Measurements from ENCODE around the gene SOHLH1.

SOHLH1 gene

DNA sequence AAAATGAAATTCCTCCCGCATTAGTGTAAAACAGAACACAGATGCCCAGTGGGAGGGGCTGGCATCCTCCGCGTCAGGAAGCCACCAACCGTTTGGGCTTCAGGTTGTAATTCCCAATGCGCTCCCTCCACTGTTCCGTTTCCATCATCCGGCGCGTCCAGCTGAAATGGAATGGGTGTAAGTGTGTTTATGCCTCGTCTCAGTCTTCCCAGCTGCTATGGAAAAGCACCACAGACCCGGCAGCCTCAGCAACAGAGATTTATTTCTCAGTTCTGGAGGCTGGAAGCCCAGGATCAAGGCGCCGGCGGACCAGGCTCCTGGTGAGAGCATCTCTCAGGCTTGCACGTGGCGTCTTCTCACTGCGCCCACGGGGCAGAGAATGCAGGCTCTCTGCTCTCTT lies 23.1 kb upstream of the SOHLH1 start:
- no peak overlapping the region for H3K4me3 Mint-ChIP-seq
- DNase-seq (ENCODE audit: low spot score in 2 of 2) (no peak), ATAC-seq (replicated peaks; ENCODE audit: extremely low read depth, poor library complexity, severe bottlenecking) (no peak)
- H3K36me3 Mint-ChIP-seq (ENCODE audit: insufficient read depth), result peaks cover 1% of the 10 kb centered on the region
- no peak overlapping the region for H3K27ac Mint-ChIP-seq (ENCODE audit: low read depth)
- no peaks in the 10 kb centered on the region for H3K9me3 Mint-ChIP-seq
- H3K4me1 Mint-ChIP-seq, result no peaks in the 10 kb centered on the region
- peaks cover 12% of the 10 kb centered on the region for H3K27me3 Mint-ChIP-seq

- Mint-ChIP-seq H3K4me1 (no peaks in the 10 kb centered on the region), H3K27me3 (peaks cover 37% of the 10 kb centered on the region), H3K36me3 (ENCODE audit: insufficient read depth) (no peaks in the 10 kb centered on the region), H3K4me3 (no peak overlapping the region), H3K9me3 (no peaks in the 10 kb centered on the region), H3K27ac (ENCODE audit: low read depth) (no peak overlapping the region)
- ATAC-seq (replicated peaks; ENCODE audit: extremely low read depth, poor library complexity, severe bottlenecking), result no peak
- no peak for DNase-seq (ENCODE audit: low spot score in 2 of 2)
Measured at GRCh38 chr9:135719472-135719871, 20.2 kb upstream of the SOHLH1 start.

DNA sequence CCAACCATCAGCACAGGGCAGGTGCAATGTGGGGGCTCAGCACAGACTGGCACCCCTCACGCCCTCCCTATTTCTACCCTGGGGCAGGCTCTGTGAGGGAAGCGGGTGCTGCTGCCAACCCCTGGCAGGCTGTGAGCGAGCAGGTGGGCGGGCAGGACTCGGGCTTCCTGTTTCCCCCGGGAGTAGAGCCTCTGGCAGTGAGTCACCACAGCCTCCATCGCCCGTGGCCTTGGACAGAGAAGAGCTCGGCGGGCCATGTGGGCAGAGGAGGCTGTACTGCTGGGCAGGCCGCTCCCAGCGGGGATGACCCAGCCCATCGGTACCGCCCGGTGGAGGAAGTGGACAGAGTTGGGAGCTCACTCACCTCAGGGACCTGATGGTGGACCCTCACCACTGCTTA lies 19.3 kb upstream of the SOHLH1 start:
- ATAC-seq (replicated peaks; ENCODE audit: extremely low read depth, poor library complexity, severe bottlenecking), result no peak
- H3K27me3 Mint-ChIP-seq, result peaks cover 42% of the 10 kb centered on the region
- H3K36me3 Mint-ChIP-seq (ENCODE audit: insufficient read depth), result no peaks in the 10 kb centered on the region
- H3K27ac Mint-ChIP-seq (ENCODE audit: low read depth), result no peak overlapping the region
- H3K9me3 Mint-ChIP-seq, result no peaks in the 10 kb centered on the region
- DNase-seq (ENCODE audit: low spot score in 2 of 2), result no peak
- H3K4me1 Mint-ChIP-seq, result no peaks in the 10 kb centered on the region
- no peak overlapping the region for H3K4me3 Mint-ChIP-seq

DNA sequence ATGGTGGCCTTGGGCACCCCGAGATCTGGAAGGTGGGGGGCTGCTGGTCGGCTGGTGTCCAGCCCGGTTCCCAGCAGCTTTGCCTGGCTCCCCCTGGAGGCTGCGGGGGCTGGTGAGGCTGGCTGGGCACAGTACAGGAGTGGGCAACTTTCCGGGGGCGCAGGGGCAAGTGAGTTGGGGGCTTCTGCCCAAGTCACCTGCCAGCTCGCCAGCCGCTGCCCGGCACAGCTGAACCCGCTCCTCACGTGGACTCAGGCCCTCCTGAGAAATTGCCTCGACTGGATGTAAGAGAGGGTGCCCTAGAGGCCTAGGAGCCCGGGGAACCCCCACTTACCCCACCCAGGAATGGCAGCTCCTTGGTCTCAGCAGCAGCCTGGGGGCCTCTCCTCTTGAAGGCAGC lies 18.1 kb upstream of the SOHLH1 start:
- no peaks in the 10 kb centered on the region for H3K36me3 Mint-ChIP-seq (ENCODE audit: insufficient read depth)
- ATAC-seq (replicated peaks; ENCODE audit: extremely low read depth, poor library complexity, severe bottlenecking) (no peak), DNase-seq (ENCODE audit: low spot score in 2 of 2) (no peak)
- H3K4me1 Mint-ChIP-seq, result no peaks in the 10 kb centered on the region
- H3K27ac Mint-ChIP-seq (ENCODE audit: low read depth), result no peak overlapping the region
- peaks cover 55% of the 10 kb centered on the region for H3K27me3 Mint-ChIP-seq
- H3K9me3 Mint-ChIP-seq, result no peaks in the 10 kb centered on the region
- no peak overlapping the region for H3K4me3 Mint-ChIP-seq

DNA sequence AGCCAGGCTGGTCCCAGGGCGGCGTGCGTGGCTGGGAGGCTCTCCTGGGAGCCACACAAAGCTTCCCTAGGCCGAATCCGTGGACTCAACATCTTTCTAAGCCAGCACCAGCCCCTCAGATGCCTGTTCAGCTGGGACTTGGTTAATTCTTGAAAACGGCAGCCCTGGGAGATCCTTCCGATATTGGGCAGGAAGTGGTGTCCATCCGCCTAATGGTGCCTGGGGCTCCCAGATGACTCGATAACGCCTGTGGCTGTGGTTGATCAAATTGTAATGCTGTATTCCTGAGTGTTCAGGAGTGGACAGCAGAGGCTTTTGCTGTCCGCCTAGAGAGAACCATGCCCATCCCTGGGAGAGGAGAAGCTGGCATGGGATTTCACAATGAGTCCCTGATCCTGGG lies 16.8 kb upstream of the SOHLH1 start:
- Mint-ChIP-seq H3K9me3 (no peaks in the 10 kb centered on the region), H3K4me3 (no peak overlapping the region), H3K36me3 (ENCODE audit: insufficient read depth) (no peaks in the 10 kb centered on the region), H3K27ac (ENCODE audit: low read depth) (no peak overlapping the region), H3K4me1 (no peaks in the 10 kb centered on the region), H3K27me3 (peaks cover 63% of the 10 kb centered on the region)
- no peak for DNase-seq (ENCODE audit: low spot score in 2 of 2)
- ATAC-seq (replicated peaks; ENCODE audit: extremely low read depth, poor library complexity, severe bottlenecking), result no peak

- Mint-ChIP-seq H3K4me1 (no peaks in the 10 kb centered on the region), H3K36me3 (ENCODE audit: insufficient read depth) (no peaks in the 10 kb centered on the region), H3K9me3 (no peaks in the 10 kb centered on the region), H3K27ac (ENCODE audit: low read depth) (no peak overlapping the region), H3K27me3 (peaks cover 68% of the 10 kb centered on the region), H3K4me3 (no peak overlapping the region)
- no peak for DNase-seq (ENCODE audit: low spot score in 2 of 2)
- ATAC-seq (replicated peaks; ENCODE audit: extremely low read depth, poor library complexity, severe bottlenecking), result no peak
Measured at GRCh38 chr9:135715056-135715595, 15.8 kb upstream of the SOHLH1 start.

DNA sequence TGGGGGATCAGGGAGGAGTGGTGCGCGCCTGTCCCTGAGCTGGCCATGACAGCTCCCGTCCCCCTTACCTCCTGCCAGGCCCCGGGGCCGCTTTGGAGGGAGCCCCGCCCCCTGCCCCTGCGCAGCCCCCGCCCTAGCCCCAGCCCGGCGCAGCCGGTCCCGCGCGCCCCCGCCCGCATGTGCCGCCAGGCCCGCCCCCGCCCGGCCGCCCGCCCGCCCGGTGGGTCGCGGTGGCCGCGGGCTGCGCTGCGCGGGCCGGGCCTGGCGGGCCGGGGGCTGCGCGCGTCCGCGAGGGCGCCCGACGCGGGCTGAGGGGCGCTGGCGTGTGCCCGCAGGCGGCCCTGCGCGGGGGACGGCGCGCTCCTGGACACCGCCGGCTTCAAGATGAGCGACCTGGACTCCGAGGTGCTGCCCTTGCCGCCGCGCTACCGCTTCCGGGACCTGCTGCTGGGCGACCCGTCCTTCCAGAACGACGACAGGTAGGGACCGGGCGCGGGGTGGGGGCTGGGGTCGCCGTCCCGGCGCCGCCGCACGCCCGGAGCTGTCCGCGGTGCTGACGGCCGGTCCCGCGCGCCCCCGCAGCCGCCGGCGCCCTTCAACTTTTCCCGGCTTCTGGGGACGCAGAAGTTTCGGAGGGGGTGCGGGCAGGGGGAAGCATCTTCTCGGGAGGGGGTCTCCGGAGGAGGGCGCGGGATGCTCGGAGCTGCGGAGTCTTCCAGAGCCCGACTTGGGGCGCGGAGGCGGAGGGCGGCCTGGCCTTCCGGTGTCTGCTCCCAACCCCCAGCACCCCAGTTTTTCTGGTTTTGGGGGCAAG lies 15.2 kb upstream of the SOHLH1 start:
- H3K9me3 Mint-ChIP-seq, result no peaks in the 10 kb centered on the region
- H3K27me3 Mint-ChIP-seq, result peaks cover 75% of the 10 kb centered on the region
- no peak for ATAC-seq (replicated peaks; ENCODE audit: extremely low read depth, poor library complexity, severe bottlenecking)
- H3K36me3 Mint-ChIP-seq (ENCODE audit: insufficient read depth), result no peaks in the 10 kb centered on the region
- no peak overlapping the region for H3K27ac Mint-ChIP-seq (ENCODE audit: low read depth)
- H3K4me1 Mint-ChIP-seq, result no peaks in the 10 kb centered on the region
- DNase-seq (ENCODE audit: low spot score in 2 of 2), result no peak
- no peak overlapping the region for H3K4me3 Mint-ChIP-seq

DNA sequence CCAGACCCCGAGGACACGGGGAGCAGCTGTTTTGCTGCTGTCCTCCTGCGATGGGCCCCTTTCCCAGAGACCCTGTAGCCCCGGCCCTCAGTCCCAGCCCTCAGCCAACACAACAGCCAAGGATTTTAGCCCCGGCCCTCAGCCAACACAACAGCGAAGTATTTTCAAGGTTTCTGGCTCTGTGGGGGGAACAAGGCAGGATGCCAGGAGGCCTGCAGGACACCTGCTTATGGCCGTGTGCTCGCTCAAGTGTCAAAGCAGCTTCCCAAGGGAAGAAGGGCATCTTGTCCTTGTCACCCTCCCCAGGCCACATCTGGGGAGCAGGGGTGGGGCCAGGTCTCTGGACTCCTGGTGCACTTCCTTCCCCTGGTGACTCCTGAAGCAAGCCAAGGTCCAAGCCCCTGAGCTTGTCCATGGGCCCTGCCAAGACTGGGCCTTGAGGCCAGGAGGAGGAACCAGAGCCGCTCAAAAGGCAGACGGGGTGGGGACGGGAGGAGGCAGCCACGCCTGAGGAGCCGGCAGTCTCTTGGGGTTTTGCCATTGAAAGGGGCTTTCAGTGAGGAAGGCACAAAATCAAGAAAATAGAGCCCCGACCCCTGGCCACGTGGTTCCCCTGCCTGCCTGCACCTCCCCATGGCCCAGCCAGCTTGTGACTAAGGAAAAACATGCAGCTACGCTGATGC lies 13.5 kb upstream of the SOHLH1 start:
- Mint-ChIP-seq H3K27me3 (peaks cover 67% of the 10 kb centered on the region), H3K4me3 (no peak overlapping the region)

GRCh38 chr9:135711881-135712280 lies 12.6 kb upstream of the SOHLH1 start:
- Mint-ChIP-seq H3K27ac (ENCODE audit: low read depth) (no peak overlapping the region), H3K27me3 (peaks cover 58% of the 10 kb centered on the region)

More for the DNA sequence above, 13.5 kb upstream of the SOHLH1 start:
- Mint-ChIP-seq H3K36me3 (ENCODE audit: insufficient read depth) (no peaks in the 10 kb centered on the region), H3K27ac (ENCODE audit: low read depth) (no peak overlapping the region), H3K4me1 (no peaks in the 10 kb centered on the region), H3K9me3 (no peaks in the 10 kb centered on the region)
- no peak for DNase-seq (ENCODE audit: low spot score in 2 of 2)
- no peak for ATAC-seq (replicated peaks; ENCODE audit: extremely low read depth, poor library complexity, severe bottlenecking)

GRCh38 chr9:135711391-135711790 lies 12.1 kb upstream of the SOHLH1 start:
- no peak overlapping the region for H3K4me3 Mint-ChIP-seq
- no peaks in the 10 kb centered on the region for H3K36me3 Mint-ChIP-seq (ENCODE audit: insufficient read depth)
- no peak for ATAC-seq (replicated peaks; ENCODE audit: extremely low read depth, poor library complexity, severe bottlenecking)
- H3K9me3 Mint-ChIP-seq, result no peaks in the 10 kb centered on the region
- no peak for DNase-seq (ENCODE audit: low spot score in 2 of 2)
- no peaks in the 10 kb centered on the region for H3K4me1 Mint-ChIP-seq
- H3K27ac Mint-ChIP-seq (ENCODE audit: low read depth), result no peak overlapping the region
- H3K27me3 Mint-ChIP-seq, result peaks cover 53% of the 10 kb centered on the region

More at GRCh38 chr9:135711881-135712280, 12.6 kb upstream of the SOHLH1 start:
- Mint-ChIP-seq H3K4me3 (no peak overlapping the region), H3K36me3 (ENCODE audit: insufficient read depth) (no peaks in the 10 kb centered on the region), H3K4me1 (no peaks in the 10 kb centered on the region), H3K9me3 (no peaks in the 10 kb centered on the region)
- ATAC-seq (replicated peaks; ENCODE audit: extremely low read depth, poor library complexity, severe bottlenecking) (no peak), DNase-seq (ENCODE audit: low spot score in 2 of 2) (no peak)

- ATAC-seq (replicated peaks; ENCODE audit: extremely low read depth, poor library complexity, severe bottlenecking) (no peak), DNase-seq (ENCODE audit: low spot score in 2 of 2) (no peak)
- Mint-ChIP-seq H3K9me3 (no peaks in the 10 kb centered on the region), H3K4me3 (no peak overlapping the region), H3K36me3 (ENCODE audit: insufficient read depth) (no peaks in the 10 kb centered on the region), H3K27me3 (peaks cover 46% of the 10 kb centered on the region), H3K4me1 (no peaks in the 10 kb centered on the region), H3K27ac (ENCODE audit: low read depth) (no peak overlapping the region)
Measured at GRCh38 chr9:135708164-135708563, 8.9 kb upstream of the SOHLH1 start.

DNA sequence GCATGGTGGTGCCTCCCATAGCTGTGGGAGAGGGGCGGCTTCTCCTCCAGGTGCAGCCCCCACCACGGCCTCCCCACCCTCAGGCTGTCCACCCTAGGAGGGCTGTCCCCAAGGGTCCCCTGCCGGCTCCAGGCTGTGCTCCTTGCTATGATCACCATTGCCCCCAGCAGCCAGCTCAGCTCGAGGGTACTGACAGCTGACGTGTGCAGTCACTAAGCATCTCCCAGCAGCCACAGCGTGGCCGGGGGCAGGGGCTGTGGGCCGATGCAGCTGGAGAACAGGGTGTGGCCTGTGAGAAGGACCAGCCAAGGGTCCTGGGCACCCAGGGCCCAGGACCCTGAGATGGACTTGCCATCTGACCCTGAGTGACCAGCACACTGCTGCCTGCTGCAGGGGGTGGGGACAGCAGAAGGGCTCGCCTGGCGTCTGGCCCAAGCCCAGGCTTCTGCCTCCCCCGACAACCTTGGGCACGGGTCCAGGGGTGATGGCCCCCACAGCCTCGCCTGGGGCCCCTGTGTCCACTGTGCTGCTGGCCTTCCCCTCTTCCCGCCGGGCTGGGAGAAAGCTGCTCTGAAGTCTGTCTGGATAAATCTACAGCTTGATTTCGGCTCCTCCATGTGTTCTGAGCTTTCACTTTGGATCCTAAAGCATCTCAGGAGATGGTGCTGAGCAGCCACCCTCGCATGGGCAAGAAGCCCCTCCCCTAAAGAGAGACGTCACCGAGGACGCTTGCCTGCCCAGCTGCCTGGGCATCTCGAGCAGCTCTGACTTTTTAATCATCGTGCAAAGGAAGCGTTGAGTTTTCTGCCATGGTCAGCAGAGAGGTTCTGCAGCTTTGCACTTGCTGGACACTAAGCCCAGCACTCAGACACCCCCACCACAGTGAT lies 8.2 kb upstream of the SOHLH1 start:
- DNase-seq (ENCODE audit: low spot score in 2 of 2), result no peak
- Mint-ChIP-seq H3K27me3 (peaks cover 40% of the 10 kb centered on the region), H3K36me3 (ENCODE audit: insufficient read depth) (no peaks in the 10 kb centered on the region), H3K27ac (ENCODE audit: low read depth) (no peak overlapping the region), H3K4me1 (no peaks in the 10 kb centered on the region), H3K4me3 (no peak overlapping the region), H3K9me3 (no peaks in the 10 kb centered on the region)
- ATAC-seq (replicated peaks; ENCODE audit: extremely low read depth, poor library complexity, severe bottlenecking), result no peak
